Stimulated activated CD8-positive, alpha-beta memory T cell treated with anti-CD3 and anti-CD28 coated beads, Interleukin-7, amount 100 ng/mL, for 1 hour (primary cell): ENCODE data around the gene HOXA4.

Source experiments
- DNase-seq, 2 donors: peaks; one replicate each; pipeline ENCODE4 v3.0.0-alpha.2; 2020; ENCODE audit warnings: low read depth in 2 of 2

HOXA4 gene

DNA sequence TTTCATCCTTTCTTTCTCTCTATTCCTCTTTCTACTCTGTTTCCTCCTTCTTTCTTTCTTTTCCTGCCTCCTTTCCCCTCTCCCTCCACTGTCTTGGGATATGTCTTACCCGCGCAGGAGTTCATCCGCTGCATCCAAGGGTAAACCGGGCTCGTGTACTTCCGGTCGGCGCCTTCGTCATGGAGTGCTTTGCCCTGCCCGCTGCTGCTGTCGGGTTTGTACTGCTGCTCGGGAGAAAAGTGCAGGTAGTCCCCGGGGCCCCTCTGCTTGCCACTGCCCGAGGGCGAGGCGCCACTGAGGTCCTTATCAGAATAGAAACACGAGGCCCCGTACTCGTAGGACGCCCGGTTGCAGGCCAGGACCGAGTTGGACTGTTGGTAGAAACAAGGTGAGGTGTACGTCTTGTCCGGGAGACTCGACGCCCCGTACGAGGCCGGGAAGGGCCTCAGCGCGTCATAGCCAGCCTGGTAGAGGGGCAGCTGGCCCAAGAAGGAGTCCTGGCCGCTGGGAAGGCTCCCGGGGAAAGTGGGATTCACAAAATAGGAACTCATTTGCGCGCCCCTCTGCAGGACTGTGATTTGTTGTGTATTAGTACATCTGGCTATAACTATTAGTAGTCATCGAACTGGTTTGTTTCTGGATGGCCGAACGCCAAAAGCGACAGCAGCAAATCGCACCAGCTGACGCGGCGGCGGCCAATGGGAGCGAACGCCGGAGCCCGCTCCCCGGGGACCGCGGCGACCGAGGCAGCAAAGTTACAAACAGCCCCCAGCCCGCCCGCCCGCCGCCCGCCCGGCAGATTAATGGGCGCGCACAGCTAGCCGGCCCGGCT is 16.9 kb upstream of the HOXA4 start, which contains the start of gene HOXA6:
Gene HOXA6, minus strand, starts transcription at position 576 of the 832 bp plus-strand sequence. Its CDS starts 25 bp downstream, at position 551.
- no peak for DNase-seq

DNA sequence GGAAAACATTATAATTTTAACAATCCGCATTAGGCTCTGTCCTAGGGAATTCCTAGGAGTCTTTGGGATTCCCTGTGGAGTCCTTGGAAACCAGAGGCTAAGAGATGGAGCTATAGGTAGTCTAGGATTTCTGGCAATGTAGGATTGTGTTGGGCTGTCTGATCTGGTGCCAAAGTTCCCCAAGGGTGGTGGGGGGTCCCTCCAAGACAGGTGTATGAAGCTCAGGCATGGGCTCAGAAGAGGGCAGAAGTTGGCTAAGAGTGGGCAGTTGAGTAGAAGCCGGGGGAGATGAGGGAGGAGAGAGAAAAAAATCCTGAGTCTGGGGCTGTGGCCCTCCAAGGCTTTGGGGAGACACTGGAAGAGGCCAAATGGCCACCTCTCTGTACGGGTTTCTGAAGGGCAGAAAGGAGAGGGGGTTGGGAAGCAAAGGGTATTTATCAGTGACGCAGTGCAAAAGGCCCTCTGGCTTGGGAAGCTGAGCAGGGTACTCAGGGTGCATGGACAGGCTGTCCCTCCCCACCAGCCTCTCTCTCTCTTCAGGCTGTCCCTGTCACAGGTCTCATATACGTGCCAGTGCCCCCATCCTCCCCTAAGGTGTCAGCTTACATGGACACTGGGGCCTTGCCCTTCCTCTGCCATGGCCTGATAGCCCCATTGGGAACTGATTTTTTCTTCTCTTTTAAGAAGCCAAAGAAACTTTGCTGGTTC is 16.1 kb upstream of the HOXA4 start:
- no peak for DNase-seq

- DNase-seq: no peak
Observed at GRCh38 chr7:27145914-27146412, 15.4 kb upstream of the HOXA4 start.

- DNase-seq: no peak
Observed at GRCh38 chr7:27145165-27145913, 14.8 kb upstream of the HOXA4 start.

DNA sequence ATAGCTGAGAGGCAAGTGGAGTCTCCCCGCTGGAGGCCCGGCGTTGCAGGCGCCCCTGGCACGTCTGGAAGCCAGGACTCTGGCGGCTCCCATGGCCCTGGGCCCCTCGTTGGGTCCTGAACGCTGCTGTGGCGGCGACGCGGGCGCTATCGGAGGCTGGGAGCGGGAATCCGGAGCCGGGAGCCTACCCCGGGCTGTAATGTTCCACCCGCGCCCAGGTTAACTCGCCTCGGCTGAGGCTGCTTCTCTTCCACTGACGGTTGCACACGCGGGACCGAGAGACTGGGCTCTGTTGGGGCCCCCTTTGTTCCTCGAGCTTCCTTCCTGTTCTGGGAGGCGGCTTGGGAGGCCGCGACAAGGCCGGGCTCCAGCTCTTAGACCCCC is 14.2 kb upstream of the HOXA4 start:
- no peak for DNase-seq

- no peak for DNase-seq
Observed at GRCh38 chr7:27143950-27144780, 13.6 kb upstream of the HOXA4 start.

DNA sequence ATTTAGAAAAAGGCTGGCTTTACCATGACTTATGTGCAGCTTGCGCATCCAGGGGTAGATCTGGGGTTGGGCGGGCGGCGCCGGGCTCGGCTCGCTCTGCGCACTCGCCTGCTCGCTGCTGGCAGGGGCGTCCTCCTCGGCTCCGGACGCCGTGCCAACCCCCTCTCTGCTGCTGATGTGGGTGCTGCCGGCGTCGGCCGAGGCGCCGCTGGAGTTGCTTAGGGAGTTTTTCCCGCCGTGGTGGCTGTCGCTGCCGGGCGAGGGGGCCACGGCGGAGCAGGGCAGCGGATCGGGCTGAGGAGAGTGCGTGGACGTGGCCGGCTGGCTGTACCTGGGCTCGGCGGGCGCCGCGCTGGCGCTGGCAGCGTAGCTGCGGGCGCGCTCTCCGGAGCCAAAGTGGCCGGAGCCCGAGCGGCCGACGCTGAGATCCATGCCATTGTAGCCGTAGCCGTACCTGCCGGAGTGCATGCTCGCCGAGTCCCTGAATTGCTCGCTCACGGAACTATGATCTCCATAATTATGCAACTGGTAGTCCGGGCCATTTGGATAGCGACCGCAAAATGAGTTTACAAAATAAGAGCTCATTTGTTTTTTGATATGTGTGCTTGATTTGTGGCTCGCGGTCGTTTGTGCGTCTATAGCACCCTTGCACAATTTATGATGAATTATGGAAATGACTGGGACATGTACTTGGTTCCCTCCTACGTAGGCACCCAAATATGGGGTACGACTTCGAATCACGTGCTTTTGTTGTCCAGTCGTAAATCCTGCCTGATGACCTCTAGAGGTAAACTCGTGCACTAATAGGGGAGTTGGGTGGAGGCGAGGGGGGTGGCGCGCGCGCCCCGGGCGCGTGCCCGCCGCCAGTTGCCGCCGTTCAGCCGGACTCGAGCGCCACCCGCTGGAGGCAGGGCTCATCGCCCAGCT is 12.7 kb upstream of the HOXA4 start, which contains the start of gene HOXA5:
Gene HOXA5, minus strand, starts transcription at position 659 of the 927 bp plus-strand sequence. Its CDS starts 74 bp downstream, at position 585.
- DNase-seq: no peak

DNA sequence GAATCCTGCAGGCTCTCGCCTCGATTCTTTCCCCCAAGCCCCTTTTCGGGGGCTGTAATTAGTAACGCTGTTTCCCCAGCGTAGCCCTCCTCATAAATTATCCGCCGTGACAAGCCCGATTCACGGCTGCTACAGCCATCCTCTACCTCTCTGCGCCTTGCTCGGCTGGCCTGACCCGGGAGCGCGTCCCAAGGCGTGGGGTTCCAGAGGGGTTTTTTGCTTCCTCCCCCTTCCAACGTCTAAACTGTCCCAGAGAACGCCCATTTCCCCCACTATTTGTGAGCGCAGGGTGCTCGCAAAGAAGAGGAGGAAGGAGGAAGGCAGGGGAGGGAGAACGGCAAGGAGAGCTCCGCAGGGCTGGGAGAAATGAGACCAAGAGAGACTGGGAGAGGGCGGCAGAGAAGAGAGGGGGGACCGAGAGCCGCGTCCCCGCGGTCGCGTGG is 12.0 kb upstream of the HOXA4 start:
- no peak for DNase-seq

DNA sequence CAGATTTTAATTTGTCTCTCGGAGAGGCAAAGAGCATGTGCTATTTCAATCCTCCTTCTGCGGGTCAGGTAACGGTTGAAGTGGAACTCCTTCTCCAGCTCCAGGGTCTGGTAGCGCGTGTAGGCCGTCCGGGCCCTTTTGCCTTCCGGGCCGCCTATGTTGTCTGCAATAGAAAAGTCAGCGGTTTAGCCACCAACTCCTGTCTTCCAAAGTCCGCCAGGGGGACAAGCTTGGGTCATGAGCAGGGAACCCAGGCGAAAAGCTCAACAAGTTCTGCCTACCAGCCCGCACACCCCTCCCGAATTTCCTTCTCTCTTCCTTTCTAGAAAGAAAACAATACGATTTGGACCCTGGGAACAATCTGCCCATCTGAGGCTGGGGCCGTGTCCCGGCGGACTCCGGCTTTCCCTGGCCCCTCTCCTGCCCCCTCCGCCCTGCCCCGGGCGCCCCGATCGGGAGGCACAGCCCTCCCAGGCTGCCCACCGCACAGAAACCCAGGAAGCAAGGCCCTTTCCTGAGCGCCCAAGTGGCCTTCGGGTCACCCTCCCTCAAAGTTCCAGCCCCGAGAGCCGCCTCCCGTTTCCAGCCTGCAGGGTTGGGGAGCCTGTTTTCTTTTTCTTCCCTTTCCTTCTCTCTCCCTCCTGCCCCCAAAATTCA is 11.5 kb upstream of the HOXA4 start:
- no peak for DNase-seq

DNA sequence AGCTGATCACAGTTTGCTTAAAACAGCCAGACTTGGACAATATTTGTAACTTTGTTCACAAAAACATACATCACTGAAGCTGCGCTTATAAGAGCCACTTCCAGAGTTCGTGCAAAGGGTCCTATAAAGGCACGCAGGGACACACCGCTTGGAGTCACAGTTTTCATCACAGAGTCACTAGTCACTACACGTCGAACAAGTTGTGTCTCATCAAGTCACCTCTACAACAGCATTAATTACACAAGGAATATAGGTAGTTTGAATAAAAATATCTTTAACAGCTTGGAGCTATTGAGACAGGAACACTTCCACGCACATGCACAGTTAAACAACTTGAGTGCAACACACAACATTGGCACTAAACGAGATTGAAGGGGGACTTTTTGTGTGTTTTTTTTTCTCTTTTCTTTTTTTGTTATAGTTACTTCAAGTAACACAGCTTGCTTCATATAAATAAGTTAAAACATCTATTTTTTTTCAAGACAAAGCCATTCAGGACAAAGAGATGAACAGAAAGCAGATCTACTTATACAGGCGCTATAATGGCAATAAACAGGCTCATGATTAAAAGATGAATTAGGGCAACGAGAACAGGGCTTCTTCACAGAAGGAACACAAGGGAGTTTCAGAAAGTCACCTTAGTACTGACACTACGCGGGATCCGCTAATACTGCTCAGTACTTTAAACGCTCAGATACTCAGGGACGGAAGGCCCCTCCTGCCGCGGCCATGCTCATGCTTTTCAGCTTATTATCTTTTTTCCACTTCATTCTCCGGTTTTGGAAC is 10.8 kb upstream of the HOXA4 start:
- no peak for DNase-seq

GRCh38 chr7:27140126-27140857 is 9.7 kb upstream of the HOXA4 start:
- no peak for DNase-seq

DNA sequence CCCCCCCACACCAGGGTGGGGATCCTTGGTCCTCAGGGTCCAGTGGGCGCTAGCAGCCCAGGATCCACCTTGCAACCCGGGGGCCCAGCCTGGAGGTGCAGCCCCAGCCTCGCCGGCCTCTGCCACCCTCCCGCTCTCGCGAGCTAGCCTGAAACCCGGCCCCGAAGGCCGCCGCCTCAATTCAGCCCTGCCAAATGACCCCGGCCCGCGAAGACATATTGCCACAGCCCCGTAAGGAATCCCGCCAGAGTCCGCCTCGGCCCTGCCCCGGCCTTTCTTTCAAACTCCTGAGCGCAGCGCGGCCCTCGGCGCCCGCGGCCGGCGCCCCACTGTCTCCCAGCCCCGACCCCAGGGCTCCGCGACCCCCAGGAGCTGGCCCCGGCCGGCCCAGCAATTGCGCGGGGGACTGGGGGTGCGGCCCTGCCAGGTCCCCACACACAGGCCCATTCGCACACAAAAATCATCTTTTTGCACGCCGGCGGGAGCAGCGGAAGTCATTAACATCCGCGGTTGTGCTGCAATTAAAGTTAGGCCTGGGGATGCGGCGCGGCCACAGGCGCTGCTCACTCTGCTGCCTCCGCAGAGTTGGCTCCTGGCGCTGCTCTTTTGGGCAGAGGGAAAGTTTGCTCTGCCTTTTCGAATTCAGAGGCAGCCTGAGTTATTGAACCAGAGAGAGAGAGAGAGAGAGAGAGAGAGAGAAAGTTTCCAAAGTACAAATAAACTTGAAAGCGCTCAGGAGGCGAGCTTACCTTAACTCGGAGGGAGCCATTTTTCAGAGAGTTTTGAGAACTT is 9.0 kb upstream of the HOXA4 start:
- no peak for DNase-seq

DNA sequence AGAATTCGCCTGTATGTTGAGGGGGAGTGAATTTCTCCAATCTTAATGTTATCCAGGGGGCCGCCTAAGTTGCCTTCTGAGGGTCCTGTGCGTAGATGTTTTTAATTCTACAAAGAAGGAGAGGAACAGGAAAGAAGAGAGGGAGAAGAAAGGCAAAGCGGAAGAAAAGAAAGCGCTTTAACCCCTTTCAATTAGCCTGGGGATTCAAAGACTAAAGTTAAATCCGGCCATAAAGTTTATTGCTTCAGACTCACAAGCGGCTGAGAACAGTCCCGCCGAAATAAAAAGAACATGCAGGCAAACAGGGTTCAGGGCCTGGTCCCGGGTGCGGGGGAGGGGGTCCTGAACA is 8.4 kb upstream of the HOXA4 start:
- DNase-seq: no peak

- no peak for DNase-seq
Observed at GRCh38 chr7:27138472-27138871, 7.9 kb upstream of the HOXA4 start.

GRCh38 chr7:27137640-27138315 is 7.2 kb upstream of the HOXA4 start:
- DNase-seq: no peak

DNA sequence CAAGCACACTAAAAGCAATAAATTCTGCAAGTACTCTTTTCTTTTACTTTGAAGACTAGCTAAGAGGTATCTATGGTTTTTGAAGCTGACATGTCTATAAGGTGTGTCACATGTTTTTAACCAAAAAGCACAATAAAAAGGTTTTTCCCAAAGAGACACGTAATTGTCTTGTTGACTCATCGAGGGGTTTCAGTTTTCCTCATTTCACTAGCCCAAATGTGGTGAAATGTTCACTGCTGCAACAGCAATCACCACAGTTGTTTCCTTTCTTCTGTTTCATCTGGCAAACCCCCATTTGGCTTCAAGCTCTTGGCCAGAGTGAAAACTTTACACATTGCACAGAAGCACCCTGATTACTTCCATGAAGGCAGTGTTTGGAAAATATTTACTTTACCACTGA is 3.8 kb upstream of the HOXA4 start:
- DNase-seq: no peak
